T-helper 9 cell (primary cell): Measurements from ENCODE around the gene UBXN6.
A peak's percentile ranks its signal among the peaks of the same experiment; 100 is the strongest.

ENCODE experiments used
- DNase-seq: peaks from one replicate; pipeline ENCODE4 v3.0.0-alpha.2; 2020

The UBXN6 gene

GRCh38 chr19:4493104-4493928 is 35.7 kb upstream of the UBXN6 start:
- no peak for DNase-seq

- no peak for DNase-seq
Observed at GRCh38 chr19:4492337-4493103, 34.9 kb upstream of the UBXN6 start.

GRCh38 chr19:4491446-4491845 is 33.9 kb upstream of the UBXN6 start:
- DNase-seq: no peak

- DNase-seq: no peak
Observed at GRCh38 chr19:4488496-4488895, 30.9 kb upstream of the UBXN6 start.

- DNase-seq: no peak
Observed at GRCh38 chr19:4487572-4487971, 30.0 kb upstream of the UBXN6 start.

GRCh38 chr19:4483385-4483784 is 25.8 kb upstream of the UBXN6 start:
- DNase-seq: no peak

- no peak for DNase-seq
Observed at GRCh38 chr19:4482721-4483364, 25.2 kb upstream of the UBXN6 start.

- no peak for DNase-seq
Observed at GRCh38 chr19:4477034-4477801, 19.6 kb upstream of the UBXN6 start.

- no peak for DNase-seq
Observed at GRCh38 chr19:4474514-4475022, 17.0 kb upstream of the UBXN6 start.

GRCh38 chr19:4473763-4474513 is 16.3 kb upstream of the UBXN6 start:
- DNase-seq: no peak

GRCh38 chr19:4473011-4473762 is 15.6 kb upstream of the UBXN6 start:
- no peak for DNase-seq

- DNase-seq: no peak
Observed at GRCh38 chr19:4472174-4472974, 14.8 kb upstream of the UBXN6 start, which contains the start of gene HDGFL2. Gene HDGFL2, plus strand, starts transcription at chr19:4472297. Its CDS starts 54 bp downstream, at chr19:4472351.

GRCh38 chr19:4471403-4472173 is 14.0 kb upstream of the UBXN6 start:
- peak; percentile 94 for DNase-seq

- no peak for DNase-seq
Observed at GRCh38 chr19:4467835-4468234, 10.2 kb upstream of the UBXN6 start.

- no peak for DNase-seq
Observed at GRCh38 chr19:4464815-4465581, 7.4 kb upstream of the UBXN6 start.

GRCh38 chr19:4456843-4457653 is 546 bp downstream of the UBXN6 start:
- DNase-seq: peak; percentile 58

GRCh38 chr19:4456476-4456842 is 1.1 kb downstream of the UBXN6 start:
- no peak for DNase-seq
